HG02852 (cell line): ENCODE measurements around the gene KAZALD1.

Experiments
- ATAC-seq: cut with Tn5 transposase; IDR thresholded peaks from one replicate; pipeline ENCODE4 v1.9.1; 2021; ENCODE audit warnings: mild to moderate bottlenecking, moderate library complexity; ENCODE audit not compliant: unreplicated experiment

KAZALD1 gene

DNA sequence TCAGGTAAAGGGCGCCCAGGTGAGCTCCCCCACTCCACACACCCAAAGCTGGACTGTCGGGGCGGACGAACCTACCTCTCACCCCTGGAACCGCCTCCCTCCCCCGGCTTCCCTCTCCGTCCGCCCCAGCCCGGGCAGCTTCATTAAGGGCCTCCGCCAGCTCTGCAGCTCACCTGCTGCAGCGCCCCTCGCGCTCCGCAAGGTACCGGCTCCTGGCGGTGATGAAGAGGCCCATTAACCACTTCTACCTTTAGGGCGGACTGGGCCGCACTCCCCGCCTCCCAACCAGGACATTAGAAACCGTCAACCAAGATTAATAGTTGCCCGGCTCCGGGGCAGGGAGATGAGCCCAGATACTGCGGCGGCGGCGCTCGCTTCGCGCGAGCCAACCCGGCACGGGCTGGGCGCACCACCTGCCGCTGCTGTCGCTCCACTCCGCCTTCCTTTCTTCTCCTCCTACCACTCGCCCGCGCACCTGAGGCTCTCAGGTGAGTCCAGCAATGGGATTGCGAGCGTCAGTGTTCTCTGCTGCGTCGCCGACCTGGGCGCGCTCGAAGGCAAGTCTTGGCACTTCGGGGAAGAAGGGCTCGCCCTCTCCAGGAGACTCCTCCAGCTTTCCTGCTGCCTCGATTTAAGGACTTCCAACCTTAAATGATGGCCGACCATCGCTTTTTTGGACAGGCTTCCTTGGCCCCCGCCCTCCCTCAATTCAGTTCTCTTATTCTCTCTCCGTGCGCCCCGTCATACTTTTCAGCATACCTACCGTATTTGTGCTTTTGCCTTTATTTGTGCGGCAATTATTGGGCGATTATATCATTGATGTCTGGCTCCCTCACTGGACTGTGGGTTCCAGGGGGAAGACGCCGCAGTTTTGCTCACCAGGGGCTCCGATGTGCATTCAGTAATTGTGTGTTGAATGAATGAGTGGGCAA, 13.6 kb upstream of the KAZALD1 start:
- no peak for ATAC-seq

- no peak for ATAC-seq
Observed at GRCh38 chr10:101050208-101051069, 11.3 kb upstream of the KAZALD1 start.

DNA sequence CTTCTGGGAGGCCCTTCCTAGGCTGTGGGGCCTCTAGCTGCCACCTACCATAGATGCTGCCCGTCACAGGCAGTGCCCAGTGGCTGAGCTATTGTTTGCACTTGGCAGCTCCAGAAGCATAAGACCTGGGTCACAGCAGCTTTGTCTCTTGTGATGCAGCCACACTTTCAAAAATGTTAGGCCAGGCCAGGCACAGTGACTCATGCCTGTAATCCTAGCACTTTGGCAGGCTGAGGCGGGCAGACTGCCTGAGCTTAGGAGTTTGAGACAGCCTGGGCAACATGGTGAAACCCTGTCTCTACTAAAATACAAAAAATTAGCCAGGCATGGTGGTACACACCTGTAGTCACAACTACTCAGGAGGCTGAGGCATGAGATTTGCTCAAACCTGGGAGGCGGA, 9.5 kb upstream of the KAZALD1 start:
- no peak for ATAC-seq

- no peak for ATAC-seq
Observed at GRCh38 chr10:101053516-101053915, 8.3 kb upstream of the KAZALD1 start.

- no peak for ATAC-seq
Observed at GRCh38 chr10:101054351-101054750, 7.4 kb upstream of the KAZALD1 start.

- no peak for ATAC-seq
Observed at GRCh38 chr10:101054876-101055275, 6.9 kb upstream of the KAZALD1 start.

DNA sequence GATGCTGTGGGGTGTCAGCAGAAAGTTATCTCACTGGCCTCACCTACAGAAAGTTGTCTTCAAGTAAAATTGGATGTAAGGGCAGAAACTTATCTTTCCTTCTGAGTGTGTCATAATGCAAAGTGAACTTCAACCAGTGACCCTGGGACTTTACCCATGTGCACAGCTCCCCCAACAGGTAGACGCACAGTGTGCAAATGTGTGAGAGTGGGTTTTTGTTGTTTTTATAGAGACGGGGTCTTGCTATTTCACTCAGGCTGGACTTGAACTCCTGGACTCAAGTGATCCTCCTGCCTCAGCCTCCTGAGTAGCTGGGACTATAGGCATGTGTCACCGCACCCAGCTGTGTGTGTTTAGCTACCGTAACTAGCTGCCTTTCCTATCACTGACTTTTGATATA, 6.4 kb upstream of the KAZALD1 start:
- ATAC-seq = no peak

DNA sequence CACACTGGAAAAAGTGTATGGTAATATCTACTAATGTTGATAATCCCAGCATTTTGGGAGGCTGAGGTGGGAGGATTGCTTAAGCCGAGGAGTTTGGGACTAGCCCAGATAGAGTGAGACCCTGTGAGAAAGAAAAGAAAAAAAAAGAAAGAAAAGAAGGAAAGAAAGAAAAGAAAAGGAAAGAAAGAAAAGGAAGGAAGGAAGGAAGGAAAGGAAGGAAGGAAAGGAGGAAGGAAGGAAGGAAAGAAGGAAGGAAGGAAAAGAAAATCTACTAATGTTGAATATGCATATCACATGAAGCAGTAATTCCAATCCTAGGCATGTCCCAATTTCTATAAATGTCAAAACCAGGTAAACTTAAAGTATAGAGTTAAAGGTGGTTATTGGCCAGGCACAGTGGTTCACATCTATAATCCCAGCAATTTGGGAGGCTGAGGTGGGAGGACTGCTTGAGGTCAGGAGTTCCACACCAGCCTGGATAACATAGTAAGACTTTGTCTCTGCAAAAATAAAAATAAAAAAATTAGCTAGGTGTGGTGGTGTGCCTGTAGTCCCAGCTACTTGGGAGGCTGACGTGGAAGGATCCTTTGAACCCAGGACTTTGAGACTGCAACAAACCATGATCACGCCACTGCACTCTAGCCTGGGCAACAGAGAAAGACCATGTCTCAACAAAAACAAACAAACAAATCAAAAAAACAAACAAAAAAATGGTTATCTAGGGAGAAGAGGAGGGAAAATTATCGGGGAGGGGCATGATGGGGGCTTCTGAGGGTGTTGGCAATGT, 5.2 kb upstream of the KAZALD1 start:
- no peak for ATAC-seq

- ATAC-seq = peak; percentile 48
Observed at GRCh38 chr10:101060036-101060950, 1.5 kb upstream of the KAZALD1 start.

- peak; percentile 50 for ATAC-seq
Observed at GRCh38 chr10:101060951-101061623, 702 bp upstream of the KAZALD1 start.

DNA sequence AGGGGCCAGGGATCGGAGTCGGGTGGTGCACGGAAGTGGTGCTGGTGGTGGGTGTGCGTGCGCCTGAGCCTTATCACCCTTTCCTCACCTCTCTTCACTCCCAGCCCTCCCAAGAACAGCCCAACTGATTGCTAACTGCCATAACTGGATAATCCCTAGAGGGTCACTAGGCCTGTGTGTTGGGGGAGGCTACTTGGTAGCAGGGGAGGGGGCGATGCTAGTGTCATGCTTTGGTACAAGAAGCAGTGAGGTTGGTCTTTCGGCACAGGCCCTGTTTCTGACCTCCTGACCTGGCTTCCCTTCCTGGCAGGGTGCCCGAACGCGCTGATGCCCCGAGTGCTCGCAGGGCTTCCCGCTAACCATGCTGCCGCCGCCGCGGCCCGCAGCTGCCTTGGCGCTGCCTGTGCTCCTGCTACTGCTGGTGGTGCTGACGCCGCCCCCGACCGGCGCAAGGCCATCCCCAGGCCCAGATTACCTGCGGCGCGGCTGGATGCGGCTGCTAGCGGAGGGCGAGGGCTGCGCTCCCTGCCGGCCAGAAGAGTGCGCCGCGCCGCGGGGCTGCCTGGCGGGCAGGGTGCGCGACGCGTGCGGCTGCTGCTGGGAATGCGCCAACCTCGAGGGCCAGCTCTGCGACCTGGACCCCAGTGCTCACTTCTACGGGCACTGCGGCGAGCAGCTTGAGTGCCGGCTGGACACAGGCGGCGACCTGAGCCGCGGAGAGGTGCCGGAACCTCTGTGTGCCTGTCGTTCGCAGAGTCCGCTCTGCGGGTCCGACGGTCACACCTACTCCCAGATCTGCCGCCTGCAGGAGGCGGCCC, 652 bp downstream of the KAZALD1 start:
- no peak for ATAC-seq

DNA sequence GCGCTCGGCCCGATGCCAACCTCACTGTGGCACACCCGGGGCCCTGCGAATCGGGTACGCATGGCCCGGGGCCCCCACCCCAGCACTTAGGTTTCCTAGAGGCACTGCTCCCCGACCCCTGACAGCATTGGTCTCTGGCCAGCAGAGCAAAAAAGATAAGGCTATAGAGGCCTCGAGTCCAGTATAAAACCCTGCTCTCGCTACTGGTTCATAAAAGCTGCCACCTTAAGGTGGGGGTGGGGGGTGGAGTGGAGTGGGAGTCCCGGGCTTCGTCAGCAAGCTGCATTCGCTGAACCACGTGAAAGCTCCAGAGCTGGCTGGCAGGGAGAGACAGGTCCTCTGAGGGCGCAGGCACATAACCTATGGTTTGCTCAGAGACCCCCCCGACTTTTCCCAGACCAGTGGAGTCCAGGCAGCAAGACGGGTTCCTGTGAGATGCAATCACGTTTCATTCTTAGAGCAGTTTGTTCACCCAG, 1.3 kb downstream of the KAZALD1 start:
- no peak for ATAC-seq

GRCh38 chr10:101063548-101064414, 2.0 kb downstream of the KAZALD1 start:
- no peak for ATAC-seq

GRCh38 chr10:101064415-101065030, 2.7 kb downstream of the KAZALD1 start:
- no peak for ATAC-seq

- ATAC-seq = no peak
Observed at GRCh38 chr10:101065481-101066145, 3.8 kb downstream of the KAZALD1 start.

GRCh38 chr10:101066146-101066895, 4.5 kb downstream of the KAZALD1 start:
- ATAC-seq = peak; percentile 44
